Activated CD8-positive, alpha-beta memory T cell treated with anti-CD3 and anti-CD28 coated beads, Interleukin-2, amount 10 ng/mL, durations not matched to agents 7 days and 5 days (primary cell): ENCODE data around the gene CCDC148. TPM values are rescaled to one million over a fixed set of nuclear protein-coding genes. Genes with fewer than 3 reads are reported as not detected.
"Not testable (repeated sequence)": the region's sequence is repeated elsewhere in the genome, so short reads cannot be mapped to it uniquely, and the experiment has no call there.

Experiments
- ATAC-seq: fragments of 150-1000 bp; cut with Tn5 transposase; one replicate; pipeline ENCODE4 v1.10.0; 2021; ENCODE audit warnings: moderate library complexity
- CTCF ChIA-PET: fragments of 350-600 bp; sonication (Branson Sonifier 250); formaldehyde crosslinking; loops from one replicate; lab custom pipeline; 2021; ENCODE audit warnings: antibody characterized with exemption; lab: Charles Lee
- DNase-seq: peaks from one replicate; pipeline ENCODE4 v3.0.0-alpha.2; 2020
- H3K27ac Mint-ChIP-seq: one replicate; pipeline ENCODE4 v1.8.0; 2021; ENCODE audit warnings: mild to moderate bottlenecking, mixed read lengths
- H3K27me3 Mint-ChIP-seq: one replicate; pipeline ENCODE4 v1.8.0; 2021; ENCODE audit warnings: mixed read lengths
- H3K36me3 Mint-ChIP-seq: one replicate; pipeline ENCODE4 v1.8.0; 2021; ENCODE audit warnings: mild to moderate bottlenecking, mixed read lengths
- H3K4me1 Mint-ChIP-seq: one replicate; pipeline ENCODE4 v1.8.0; 2021; ENCODE audit warnings: mixed read lengths
- H3K4me3 Mint-ChIP-seq: one replicate; pipeline ENCODE4 v1.8.0; 2021; ENCODE audit warnings: mild to moderate bottlenecking, moderate library complexity, mixed read lengths
- H3K9me3 Mint-ChIP-seq: one replicate; pipeline ENCODE4 v1.8.0; 2022; ENCODE audit warnings: low read depth, mixed read lengths
- total RNA-seq, 2 experiments: library from RNA; stranded (reverse); gene quantifications; one replicate each; pipeline ENCODE4 v1.2.3, GENCODE V29; 2021

CCDC148 gene
- total RNA-seq, 2 experiments from 2014 or later = not detected

- CTCF ChIA-PET = no interaction called here
Observed at GRCh38 chr2:158315803-158316414, 140.6 kb downstream of the CCDC148 start.

GRCh38 chr2:158315000-158315399 is 141.6 kb downstream of the CCDC148 start:
- H3K9me3 Mint-ChIP-seq = no peaks in the 10 kb centered on the region
- H3K36me3 Mint-ChIP-seq = no peaks in the 10 kb centered on the region
- H3K27ac Mint-ChIP-seq = no peak overlapping the region
- no peak for ATAC-seq
- H3K27me3 Mint-ChIP-seq = peaks cover 10% of the 10 kb centered on the region
- H3K4me1 Mint-ChIP-seq = no peaks in the 10 kb centered on the region
- CTCF ChIA-PET = no interaction called here
- DNase-seq = no peak
- no peak overlapping the region for H3K4me3 Mint-ChIP-seq

More at GRCh38 chr2:158315803-158316414, 140.6 kb downstream of the CCDC148 start:
- DNase-seq (no peak), ATAC-seq (no peak)
- no peak overlapping the region for H3K27ac Mint-ChIP-seq
- H3K9me3 Mint-ChIP-seq = no peaks in the 10 kb centered on the region
- no peak overlapping the region for H3K4me3 Mint-ChIP-seq
- no peaks in the 10 kb centered on the region for H3K36me3 Mint-ChIP-seq
- H3K27me3 Mint-ChIP-seq = peaks cover 10% of the 10 kb centered on the region
- H3K4me1 Mint-ChIP-seq = no peaks in the 10 kb centered on the region

GRCh38 chr2:158313734-158314133 is 142.8 kb downstream of the CCDC148 start:
- DNase-seq = no peak
- Mint-ChIP-seq H3K27me3 (peaks cover 10% of the 10 kb centered on the region), H3K36me3 (no peaks in the 10 kb centered on the region), H3K4me3 (no peak overlapping the region), H3K27ac (no peak overlapping the region), H3K4me1 (no peaks in the 10 kb centered on the region), H3K9me3 (no peaks in the 10 kb centered on the region)
- CTCF ChIA-PET = no interaction called here
- no peak for ATAC-seq

GRCh38 chr2:158312981-158313380 is 143.6 kb downstream of the CCDC148 start:
- no peaks in the 10 kb centered on the region for H3K9me3 Mint-ChIP-seq
- no peak for ATAC-seq
- CTCF ChIA-PET = no interaction called here
- H3K4me1 Mint-ChIP-seq = no peaks in the 10 kb centered on the region
- no peak overlapping the region for H3K27ac Mint-ChIP-seq
- peaks cover 10% of the 10 kb centered on the region for H3K27me3 Mint-ChIP-seq
- DNase-seq = no peak
- H3K36me3 Mint-ChIP-seq = no peaks in the 10 kb centered on the region
- H3K4me3 Mint-ChIP-seq = no peak overlapping the region

GRCh38 chr2:158310407-158310806 is 146.1 kb downstream of the CCDC148 start:
- CTCF ChIA-PET, H3K36me3 Mint-ChIP-seq, ATAC-seq: not testable (repeated sequence)

GRCh38 chr2:158305501-158305900 is 151.1 kb downstream of the CCDC148 start:
- ATAC-seq = no peak
- Mint-ChIP-seq H3K4me3 (no peak overlapping the region), H3K27me3 (no peaks in the 10 kb centered on the region), H3K4me1 (no peaks in the 10 kb centered on the region), H3K36me3 (no peaks in the 10 kb centered on the region), H3K27ac (no peak overlapping the region), H3K9me3 (peaks cover 4% of the 10 kb centered on the region)
- CTCF ChIA-PET = no interaction called here
- DNase-seq = no peak

More at GRCh38 chr2:158310407-158310806, 146.1 kb downstream of the CCDC148 start:
- H3K9me3 Mint-ChIP-seq, H3K4me1 Mint-ChIP-seq, H3K27me3 Mint-ChIP-seq, H3K27ac Mint-ChIP-seq, H3K4me3 Mint-ChIP-seq, DNase-seq: not testable (repeated sequence)

DNA sequence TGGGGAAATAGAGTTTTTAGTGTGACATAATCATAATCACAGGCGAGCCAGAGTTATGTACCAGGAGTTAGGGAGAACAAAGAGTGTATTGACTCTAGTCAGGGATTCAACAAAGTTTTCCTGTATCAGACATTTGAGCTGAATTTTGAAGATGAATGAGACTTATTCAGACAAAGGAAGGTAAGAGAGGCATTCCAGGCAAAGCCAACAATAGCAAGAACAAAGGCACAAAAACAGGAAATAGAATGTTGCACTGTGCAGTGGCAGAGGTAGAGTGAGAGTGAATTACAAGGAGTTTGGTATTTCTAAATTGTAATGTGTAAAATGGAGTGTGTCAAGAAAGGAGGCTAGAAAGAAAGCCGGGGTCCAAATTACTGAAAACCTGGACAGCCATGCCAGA is 156.2 kb downstream of the CCDC148 start:
- Mint-ChIP-seq H3K4me1 (no peaks in the 10 kb centered on the region), H3K4me3 (no peak overlapping the region), H3K27me3 (no peaks in the 10 kb centered on the region), H3K27ac (no peak overlapping the region), H3K9me3 (no peaks in the 10 kb centered on the region), H3K36me3 (no peaks in the 10 kb centered on the region)
- ATAC-seq (no peak), DNase-seq (no peak)
- CTCF ChIA-PET = no interaction called here

- H3K4me3 Mint-ChIP-seq = no peak overlapping the region
- H3K36me3 Mint-ChIP-seq = no peaks in the 10 kb centered on the region
- H3K4me1 Mint-ChIP-seq = no peaks in the 10 kb centered on the region
- H3K9me3 Mint-ChIP-seq = no peaks in the 10 kb centered on the region
- no peak for ATAC-seq
- H3K27me3 Mint-ChIP-seq = no peaks in the 10 kb centered on the region
- no peak for DNase-seq
- CTCF ChIA-PET = no interaction called here
- H3K27ac Mint-ChIP-seq = no peak overlapping the region
Observed at GRCh38 chr2:158297606-158298005, 158.9 kb downstream of the CCDC148 start.

DNA sequence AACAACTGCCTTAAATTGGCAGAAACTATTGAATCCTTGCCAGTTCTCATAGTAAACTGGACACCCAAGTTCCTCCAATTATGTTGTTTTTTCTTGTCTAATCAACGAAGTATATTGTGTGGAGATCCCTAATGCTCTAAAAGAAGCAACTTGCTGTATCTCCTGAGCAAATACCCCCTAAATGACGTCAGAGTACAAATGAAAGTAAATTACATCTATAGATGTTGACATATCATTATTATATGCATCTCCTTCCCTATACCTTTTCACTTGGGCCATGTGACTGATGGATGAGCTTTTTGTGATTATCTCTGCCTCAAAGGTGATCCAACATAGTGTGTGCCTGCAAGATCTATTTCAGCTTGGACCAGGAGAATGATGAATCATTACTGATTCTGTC is 159.4 kb downstream of the CCDC148 start:
- no peak overlapping the region for H3K27ac Mint-ChIP-seq
- H3K27me3 Mint-ChIP-seq = no peaks in the 10 kb centered on the region
- H3K4me3 Mint-ChIP-seq = no peak overlapping the region
- ATAC-seq (no peak), DNase-seq (no peak)
- no peaks in the 10 kb centered on the region for H3K36me3 Mint-ChIP-seq
- no peaks in the 10 kb centered on the region for H3K9me3 Mint-ChIP-seq
- CTCF ChIA-PET = no interaction called here
- no peaks in the 10 kb centered on the region for H3K4me1 Mint-ChIP-seq

- Mint-ChIP-seq H3K27ac (no peak overlapping the region), H3K27me3 (no peaks in the 10 kb centered on the region), H3K36me3 (no peaks in the 10 kb centered on the region), H3K4me1 (no peaks in the 10 kb centered on the region), H3K4me3 (no peak overlapping the region), H3K9me3 (no peaks in the 10 kb centered on the region)
- ATAC-seq = no peak
- CTCF ChIA-PET = no interaction called here
- no peak for DNase-seq
Observed at GRCh38 chr2:158293722-158294121, 162.8 kb downstream of the CCDC148 start.

- Mint-ChIP-seq H3K27ac (no peak overlapping the region), H3K4me1 (no peaks in the 10 kb centered on the region), H3K27me3 (peaks cover 3% of the 10 kb centered on the region), H3K9me3 (no peaks in the 10 kb centered on the region), H3K36me3 (no peaks in the 10 kb centered on the region), H3K4me3 (no peak overlapping the region)
- no peak for ATAC-seq
- CTCF ChIA-PET = no interaction called here
- DNase-seq = no peak
Observed at GRCh38 chr2:158291544-158292180, 164.9 kb downstream of the CCDC148 start.

DNA sequence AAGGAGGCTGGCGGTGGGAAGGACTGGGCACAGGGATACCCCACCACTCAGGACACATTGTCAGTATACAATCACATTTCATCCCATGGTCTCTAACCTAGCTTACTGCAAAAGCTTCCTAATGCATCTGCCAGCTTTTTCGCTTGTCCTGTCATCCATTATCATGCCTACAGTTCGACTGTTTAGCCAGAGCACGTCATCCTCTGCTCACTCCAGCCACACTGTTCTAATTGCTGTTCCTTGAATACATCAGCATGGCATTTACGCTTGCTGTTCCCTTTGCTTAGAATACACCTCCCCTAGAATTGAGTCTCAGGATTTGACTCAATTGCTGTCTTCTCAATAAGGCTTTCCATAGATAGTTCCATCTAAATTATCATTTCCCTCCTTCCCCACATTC is 166.3 kb downstream of the CCDC148 start:
- ATAC-seq (no peak), DNase-seq (no peak)
- Mint-ChIP-seq H3K27ac (no peak overlapping the region), H3K4me3 (no peak overlapping the region), H3K9me3 (no peaks in the 10 kb centered on the region), H3K27me3 (peaks cover 3% of the 10 kb centered on the region), H3K4me1 (no peaks in the 10 kb centered on the region), H3K36me3 (no peaks in the 10 kb centered on the region)
- CTCF ChIA-PET = no interaction called here

DNA sequence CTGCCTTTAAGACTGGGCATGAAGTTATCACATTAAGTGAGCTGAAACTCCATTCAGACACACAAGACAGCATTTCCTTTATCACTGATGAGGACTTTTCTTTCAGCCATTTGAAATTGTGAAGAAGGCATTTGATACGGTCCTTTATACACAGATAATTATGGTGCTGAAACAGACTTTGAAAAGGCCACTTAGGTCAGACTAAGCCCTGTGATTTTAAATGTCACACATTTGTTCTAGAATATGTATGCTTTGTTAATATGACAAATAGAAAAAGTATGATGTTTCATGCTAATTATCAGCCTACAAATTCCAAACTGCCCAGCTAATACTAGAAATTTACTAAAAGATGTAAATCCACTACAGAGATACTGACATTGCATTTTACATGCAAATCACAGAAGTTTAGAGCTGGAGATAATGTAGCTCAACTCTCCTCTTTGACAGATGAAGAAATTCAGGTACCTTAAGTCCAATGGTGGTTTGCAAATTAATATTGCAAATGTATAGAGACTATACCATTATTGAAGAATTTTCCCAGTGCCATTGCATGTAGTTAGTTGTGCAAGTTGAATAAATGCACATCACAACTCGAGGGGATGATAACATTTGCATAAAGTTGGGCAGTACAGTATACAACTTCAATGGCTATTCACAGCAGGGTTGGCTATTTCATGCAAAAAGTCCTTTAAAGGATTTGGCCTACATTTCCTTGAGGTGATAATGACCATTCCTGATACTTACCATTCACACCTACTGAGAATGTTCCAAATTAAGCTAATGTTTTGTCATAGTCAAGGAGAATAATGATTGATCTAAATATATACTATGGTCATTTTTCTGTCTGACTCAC is 179.7 kb downstream of the CCDC148 start:
- CTCF ChIA-PET = no interaction called here
- Mint-ChIP-seq H3K4me1 (no peaks in the 10 kb centered on the region), H3K27me3 (peaks cover 3% of the 10 kb centered on the region), H3K4me3 (no peak overlapping the region), H3K9me3 (no peaks in the 10 kb centered on the region), H3K36me3 (no peaks in the 10 kb centered on the region), H3K27ac (no peak overlapping the region)
- ATAC-seq (no peak), DNase-seq (no peak)

GRCh38 chr2:158273791-158274190 is 182.8 kb downstream of the CCDC148 start:
- Mint-ChIP-seq H3K9me3 (no peaks in the 10 kb centered on the region), H3K4me3 (no peak overlapping the region), H3K36me3 (no peaks in the 10 kb centered on the region), H3K27me3 (peaks cover 3% of the 10 kb centered on the region), H3K4me1 (no peaks in the 10 kb centered on the region), H3K27ac (no peak overlapping the region)
- DNase-seq (no peak), ATAC-seq (no peak)
- CTCF ChIA-PET = no interaction called here
